Gastrocnemius medialis (tissue), 4 donors: ENCODE measurements around the gene ZBTB7C.

Source experiments
- CTCF ChIP-seq, 5 experiments: fragments of 450-650 bp in 3 of 5; fragments of 200-600 bp in 2 of 5; sonication (generic) in 2 of 5; IDR thresholded peaks in 4 of 5; conservative IDR thresholded peaks in 1 of 5; 1 replicate in 4 of 5; 2 replicates in 1 of 5; pipeline ENCODE4 v1.5.1; 2016 to 2019; ENCODE audit warnings: antibody characterized with exemption in 5 of 5, mild to moderate bottlenecking in 3 of 5, moderate library complexity in 3 of 5
- POLR2A ChIP-seq, 2 donors: fragments of 450-650 bp; IDR thresholded peaks; one replicate each; pipeline ENCODE4 v1.6.1; 2017; ENCODE audit warnings: antibody characterized with exemption in 2 of 2, mild to moderate bottlenecking in 2 of 2, moderate library complexity in 2 of 2

- TF ChIP-seq CTCF (IDR thresholded peaks at IDR 0.05 in 4 of 5, conservative IDR thresholded peaks at IDR 0.05 in 1 of 5) (no peak), POLR2A (IDR thresholded peaks at IDR 0.05) (no peak)
Observed at GRCh38 chr18:48417985-48418384, 8.8 kb upstream of the ZBTB7C start.
